K562 (cell line): ENCODE data around the gene GMEB2. TPM values are rescaled to one million over a fixed set of nuclear protein-coding genes. Genes with fewer than 3 reads are reported as not detected.
A peak's percentile ranks its signal among the peaks of the same experiment; 100 is the strongest.

Source experiments
- AFF1 ChIP-seq, 2 experiments: fragments of 450-650 bp; IDR thresholded peaks; 2 replicates each; pipeline ENCODE4 v1.6.1; 2018; ENCODE audit warnings: mild to moderate bottlenecking in 2 of 2, low read depth in 1 of 2; ENCODE audit not compliant: partially characterized antibody in 2 of 2
- KLF16 ChIP-seq: IDR thresholded peaks from 2 replicates; pipeline ENCODE4 v1.6.1; 2016; ENCODE audit warnings: antibody characterized with exemption
- MGA ChIP-seq: fragments of 450-650 bp; IDR thresholded peaks from 2 replicates; pipeline ENCODE4 v1.6.1; 2016; ENCODE audit warnings: mild to moderate bottlenecking, moderate library complexity
- MTA2 ChIP-seq: fragments of 450-650 bp; IDR thresholded peaks from 2 replicates; pipeline ENCODE4 v1.6.1; 2016; ENCODE audit warnings: low read depth
- NRF1 ChIP-seq, 2 experiments: fragments of 450-650 bp; IDR thresholded peaks in 1 of 2; conservative IDR thresholded peaks in 1 of 2; 2 replicates each; pipeline ENCODE4 v1.6.1; 2014; ENCODE audit warnings: mild to moderate bottlenecking in 2 of 2
- POLR2AphosphoS5 ChIP-seq: IDR thresholded peaks from 2 replicates; pipeline ENCODE4 v1.6.1; 2011; ENCODE audit warnings: mild to moderate bottlenecking, low read depth, low read length, moderate library complexity; ENCODE audit not compliant: control insufficient read depth, insufficient read depth
- SETDB1 ChIP-seq: IDR thresholded peaks from one replicate; pipeline ENCODE4 v1.6.1; 2012; ENCODE audit warnings: low read length, control low read depth, inconsistent platforms
- SP1 ChIP-seq: sonication (generic); formaldehyde crosslinking; IDR thresholded peaks from 2 replicates; pipeline ENCODE4 v1.8.1; 2022; ENCODE audit warnings: mild to moderate bottlenecking, missing genetic modification reagents
- polyA plus RNA-seq, 8 experiments: library from polyadenylated mRNA; depleted of rRNA in 4 of 8; stranded (reverse) in 5 of 8; unstranded in 3 of 8; fragments of >200 nt; fragmentation: Nextera tagmentation in 2 of 8; fragmentation: Illumina TruSeq in 1 of 8; extraction: Ambion mirVana in 2 of 8; extraction: Trizol in 1 of 8; gene quantifications; 2 replicates each; pipeline versions ENCODE4 v1.2.1 to v1.2.3, GENCODE V29; 2011 to 2014; ENCODE audit warnings: inconsistent platforms in 1 of 8, missing spikeins in 1 of 8
- total RNA-seq, 7 experiments: library from RNA; depleted of rRNA in 6 of 7; stranded (reverse); fragments of >200 nt in 6 of 7; fragmentation: Illumina TruSeq in 2 of 7; extraction: Trizol in 2 of 7; gene quantifications; 2 replicates each; pipeline versions ENCODE4 v1.2.1 to v1.2.3, GENCODE V29; 2011 to 2021; ENCODE audit warnings: low replicate concordance in 1 of 7

Gene GMEB2
- total and polyA plus RNA-seq, 9 of the 15 experiments (the other 6 are each of a cell fraction or from before 2014, with no cell fraction given), result 0.03 to 13.9 (median 6.3) TPM

- TF ChIP-seq AFF1 (IDR thresholded peaks at IDR 0.05; ENCODE audit: low read depth in 1 of 2, partially characterized antibody in 2 of 2) (peak in 1 of 2 experiments; percentile 93), KLF16 (no peak), POLR2AphosphoS5 (peak; percentile 58; the same call in 1 of the 2 replicates), MTA2 (no peak), MGA (no peak), NRF1 (conservative IDR thresholded peaks at IDR 0.05 in 1 of 2, IDR thresholded peaks at IDR 0.05 in 1 of 2) (peak; percentile 46 to 66; a peak in 3 of 4 replicates), SP1 (CRISPR knock-in tag) (peak; percentile 51; the same call in 1 of the 2 replicates), SETDB1 (no peak)
Observed at GRCh38 chr20:63653041-63653973, 26.4 kb upstream of the GMEB2 start, which contains the start of gene STMN3 (continued).
